Fibroblast of the aortic adventitia (primary cell): Measurements from ENCODE around the gene DCLK2. TPM values are rescaled to one million over a fixed set of nuclear protein-coding genes. Genes with fewer than 3 reads are reported as not detected.

ENCODE experiments used
- DNase-seq: peaks from one replicate; pipeline ENCODE4 v3.0.0-alpha.2; 2010; ENCODE audit warnings: low read depth
- H3K4me3 ChIP-seq: 2 replicates; pipeline ENCODE4 v1.5.1; 2011; ENCODE audit warnings: low read depth, mild to moderate bottlenecking, control low read depth, low read length, moderate library complexity
- CTCF ChIP-seq: IDR thresholded peaks from 2 replicates; pipeline ENCODE4 v1.5.1; 2011; ENCODE audit warnings: mild to moderate bottlenecking, low read length, control low read depth, inconsistent platforms; ENCODE audit not compliant: insufficient read depth
- total RNA-seq: library from RNA; depleted of rRNA; stranded (reverse); fragments of >200 nt; gene quantifications from 2 replicates; pipeline ENCODE4 v1.2.3, GENCODE V29; 2012; ENCODE audit warnings: low replicate concordance

The DCLK2 gene
- total RNA-seq, 1 donor = 4.5 TPM

- DNase-seq = no peak
- no peak overlapping the region for H3K4me3 ChIP-seq
Observed at GRCh38 chr4:150258569-150258968, 180.3 kb downstream of the DCLK2 start.

GRCh38 chr4:150259861-150260567 is 181.8 kb downstream of the DCLK2 start:
- no peak overlapping the region for H3K4me3 ChIP-seq
- DNase-seq = no peak
- no peak for TF ChIP-seq CTCF

More at GRCh38 chr4:150258569-150258968, 180.3 kb downstream of the DCLK2 start:
- no peak for TF ChIP-seq CTCF

- H3K4me3 ChIP-seq = no peak overlapping the region
- TF ChIP-seq CTCF = no peak
- peak; percentile 38 for DNase-seq
Observed at GRCh38 chr4:150261571-150261970, 183.3 kb downstream of the DCLK2 start.

- TF ChIP-seq CTCF = no peak
- no peak overlapping the region for H3K4me3 ChIP-seq
- no peak for DNase-seq
Observed at GRCh38 chr4:150262611-150263010, 184.4 kb downstream of the DCLK2 start.

GRCh38 chr4:150264595-150265161 is 186.4 kb downstream of the DCLK2 start:
- DNase-seq = no peak
- no peak for TF ChIP-seq CTCF
- H3K4me3 ChIP-seq = no peak overlapping the region

- no peak overlapping the region for H3K4me3 ChIP-seq
- TF ChIP-seq CTCF = no peak
- no peak for DNase-seq
Observed at GRCh38 chr4:150265806-150266205, 187.6 kb downstream of the DCLK2 start.

- H3K4me3 ChIP-seq = no peak overlapping the region
- DNase-seq = no peak
- TF ChIP-seq CTCF = no peak
Observed at GRCh38 chr4:150268444-150268843, 190.2 kb downstream of the DCLK2 start.
